HEK293 (cell line): ENCODE results near the gene EVC2.

ENCODE experiments used
- ATF2 ChIP-seq: fragments of 450-650 bp; formaldehyde crosslinking; IDR thresholded peaks from 2 replicates; pipeline ENCODE4 v1.5.1; 2016; ENCODE audit warnings: missing biosample characterization, missing genetic modification characterization, low read depth
- CTCF ChIP-seq: fragments of 450-650 bp; formaldehyde crosslinking; IDR thresholded peaks from 2 replicates; pipeline ENCODE4 v1.5.1; 2016; ENCODE audit warnings: missing biosample characterization, missing genetic modification characterization
- KLF10 ChIP-seq: fragments of 450-650 bp; IDR thresholded peaks from 2 replicates; pipeline ENCODE4 v1.5.1; 2018; ENCODE audit warnings: missing biosample characterization, mild to moderate bottlenecking, missing genetic modification characterization
- REST ChIP-seq: fragments of 450-650 bp; formaldehyde crosslinking; IDR thresholded peaks from 2 replicates; pipeline ENCODE4 v1.5.1; 2016; ENCODE audit warnings: missing biosample characterization, missing genetic modification characterization
- ZBTB26 ChIP-seq: fragments of 450-650 bp; formaldehyde crosslinking; optimal IDR thresholded peaks from 2 replicates; pipeline ENCODE3; 2016; ENCODE audit warnings: missing biosample characterization, mild to moderate bottlenecking, missing genetic modification characterization
- ZBTB8A ChIP-seq: fragments of 450-650 bp; formaldehyde crosslinking; IDR thresholded peaks from 2 replicates; pipeline ENCODE4 v1.5.1; 2016; ENCODE audit warnings: missing biosample characterization, missing genetic modification characterization
- ZNF112 ChIP-seq: fragments of 450-650 bp; formaldehyde crosslinking; IDR thresholded peaks from 2 replicates; pipeline ENCODE4 v1.5.0; 2017; ENCODE audit warnings: missing biosample characterization, missing genetic modification characterization
- ZNF350 ChIP-seq: fragments of 450-650 bp; formaldehyde crosslinking; IDR thresholded peaks from 2 replicates; pipeline ENCODE4 v1.5.0; 2017; ENCODE audit warnings: missing biosample characterization, mild to moderate bottlenecking, missing genetic modification characterization
- ZNF571 ChIP-seq: fragments of 450-650 bp; formaldehyde crosslinking; IDR thresholded peaks from 2 replicates; pipeline ENCODE4 v1.5.0; 2017; ENCODE audit warnings: missing biosample characterization, missing genetic modification characterization
- ZSCAN30 ChIP-seq: fragments of 450-650 bp; IDR thresholded peaks from 2 replicates; pipeline ENCODE4 v1.5.1; 2018; ENCODE audit warnings: missing biosample characterization, mild to moderate bottlenecking, missing genetic modification characterization, moderate library complexity

GRCh38 chr4:5545271-5545670 is 163.1 kb downstream of the EVC2 start:
- no peak for TF ChIP-seq KLF10 (tag by site-specific recombination)
- TF ChIP-seq ZSCAN30 (tag by site-specific recombination): no peak
- TF ChIP-seq CTCF (tag by site-specific recombination): no peak
- TF ChIP-seq ZBTB8A: no peak
- no peak for TF ChIP-seq ZNF571 (tag by site-specific recombination)
- no peak for TF ChIP-seq ZNF112 (tag by site-specific recombination)
- no peak for TF ChIP-seq ATF2 (tag by site-specific recombination)
- no peak for TF ChIP-seq ZBTB26
- TF ChIP-seq REST (tag by site-specific recombination): no peak
- TF ChIP-seq ZNF350 (tag by site-specific recombination): no peak
